GM19043 (cell line): Measurements from ENCODE around the gene VENTX.

ENCODE experiments used
- ATAC-seq: cut with Tn5 transposase; IDR thresholded peaks from one replicate; pipeline ENCODE4 v1.9.1; 2021; ENCODE audit warnings: low read depth; ENCODE audit not compliant: unreplicated experiment

Gene VENTX

GRCh38 chr10:133282846-133283390 is 45.3 kb downstream of the VENTX start:
- no peak for ATAC-seq

DNA sequence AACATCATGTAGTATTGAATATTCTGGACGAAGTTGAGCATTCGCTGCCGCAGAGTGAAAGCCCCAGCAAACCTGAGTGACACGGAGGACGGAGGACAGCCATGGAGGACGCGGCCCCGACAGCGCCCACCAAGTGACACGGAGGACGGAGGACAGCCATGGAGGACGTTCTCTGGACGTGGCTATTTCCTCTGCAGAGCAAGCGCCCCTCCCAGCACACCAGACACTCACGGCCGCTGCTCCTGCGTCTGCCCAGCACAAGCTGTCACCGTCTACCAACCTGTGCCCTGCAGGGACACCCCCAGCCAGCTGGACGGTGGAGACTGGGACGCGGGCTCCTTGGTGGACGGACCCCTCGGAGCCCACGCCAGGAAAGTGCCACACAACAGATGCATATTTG is 46.3 kb downstream of the VENTX start:
- no peak for ATAC-seq

- no peak for ATAC-seq
Measured at GRCh38 chr10:133285217-133285616, 47.6 kb downstream of the VENTX start.

- no peak for ATAC-seq
Measured at GRCh38 chr10:133286366-133286765, 48.7 kb downstream of the VENTX start.

- no peak for ATAC-seq
Measured at GRCh38 chr10:133287832-133288500, 50.3 kb downstream of the VENTX start.

GRCh38 chr10:133289761-133290160 is 52.1 kb downstream of the VENTX start:
- ATAC-seq, result no peak
